HG03378 (cell line): ENCODE results near the gene FRMD6.
"Not testable (repeated sequence)": the region's sequence is repeated elsewhere in the genome, so short reads cannot be mapped to it uniquely, and the experiment has no call there.

Experiments used
- ATAC-seq: cut with Tn5 transposase; IDR thresholded peaks from one replicate; pipeline ENCODE4 v1.9.1; 2021; ENCODE audit warnings: mild to moderate bottlenecking, moderate library complexity; ENCODE audit not compliant: unreplicated experiment

Gene FRMD6

DNA sequence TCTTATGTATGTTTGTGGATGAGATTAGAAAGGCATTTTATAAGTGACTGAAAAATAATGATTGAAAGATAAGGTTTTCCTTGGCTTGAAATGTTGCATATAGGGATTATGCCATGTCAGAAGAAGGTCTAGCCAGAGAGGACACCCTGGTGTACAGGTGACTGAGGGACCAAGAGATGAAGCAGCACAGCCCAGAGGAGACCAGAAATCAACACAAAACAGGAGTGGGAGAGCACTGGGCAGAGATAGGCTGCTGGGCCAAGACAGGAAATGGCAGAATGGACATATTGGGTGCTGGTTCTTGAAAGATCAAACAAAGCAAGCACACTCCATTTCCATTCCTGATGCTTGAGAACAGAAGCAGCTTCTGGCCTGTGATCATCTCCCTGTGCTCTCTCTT is 24.4 kb upstream of the FRMD6 start:
- no peak for ATAC-seq

DNA sequence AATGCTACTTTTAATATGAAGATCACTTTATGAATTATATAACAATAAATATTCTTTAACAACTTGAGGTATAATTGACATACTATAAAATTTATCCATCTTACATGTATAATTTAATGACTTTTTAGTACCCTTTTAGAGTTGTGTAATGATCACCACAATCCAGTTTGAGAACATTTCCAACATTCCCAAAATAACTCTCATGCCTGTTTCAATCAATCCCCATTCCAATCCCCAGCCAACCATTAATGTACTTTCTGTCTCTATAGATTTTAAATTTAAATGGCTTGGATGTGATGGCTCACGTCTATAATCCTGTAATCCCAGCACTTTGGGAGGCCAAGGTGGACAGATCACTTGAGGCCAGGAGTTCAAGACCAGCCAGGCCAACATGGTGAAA is 23.5 kb upstream of the FRMD6 start:
- ATAC-seq: no peak

DNA sequence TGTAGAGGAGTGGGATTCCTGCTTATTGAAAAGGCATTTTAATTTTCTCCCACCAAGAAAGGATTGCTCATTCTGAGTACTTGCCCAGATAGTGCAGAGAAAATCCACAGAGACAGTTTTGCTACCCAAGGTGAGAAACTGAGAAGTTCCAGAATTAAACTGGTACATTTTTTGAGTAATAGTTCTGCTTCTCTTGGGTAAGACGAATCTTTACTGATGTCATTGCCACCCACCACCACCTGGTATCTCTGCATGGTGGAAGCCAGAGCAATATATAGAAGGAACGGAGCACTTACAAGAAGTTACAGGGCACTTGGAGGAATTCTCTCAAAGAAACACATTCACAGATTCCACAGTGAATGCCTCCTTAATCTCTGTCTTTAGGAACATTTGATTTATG is 20.7 kb upstream of the FRMD6 start:
- ATAC-seq: no peak

DNA sequence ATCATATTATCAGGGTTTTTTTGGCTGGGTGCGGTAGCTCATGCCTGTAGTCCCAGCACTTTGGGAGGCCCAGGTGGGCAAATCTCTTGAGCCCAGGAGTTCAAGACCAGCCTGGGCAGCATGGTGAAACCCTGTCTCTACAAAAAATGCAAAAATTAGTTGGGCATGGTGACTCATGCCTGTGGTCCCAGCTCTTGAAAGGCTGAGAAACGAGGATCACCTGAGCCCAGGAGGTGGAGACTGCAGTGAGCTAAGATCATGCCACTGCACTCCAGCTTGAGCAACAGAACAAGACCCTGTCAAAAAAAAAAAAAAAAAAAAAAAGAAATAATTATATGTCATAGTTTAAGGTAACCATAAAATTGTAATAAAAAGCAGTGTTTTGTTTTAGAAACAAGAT is 18.4 kb upstream of the FRMD6 start:
- not testable (repeated sequence) for ATAC-seq

DNA sequence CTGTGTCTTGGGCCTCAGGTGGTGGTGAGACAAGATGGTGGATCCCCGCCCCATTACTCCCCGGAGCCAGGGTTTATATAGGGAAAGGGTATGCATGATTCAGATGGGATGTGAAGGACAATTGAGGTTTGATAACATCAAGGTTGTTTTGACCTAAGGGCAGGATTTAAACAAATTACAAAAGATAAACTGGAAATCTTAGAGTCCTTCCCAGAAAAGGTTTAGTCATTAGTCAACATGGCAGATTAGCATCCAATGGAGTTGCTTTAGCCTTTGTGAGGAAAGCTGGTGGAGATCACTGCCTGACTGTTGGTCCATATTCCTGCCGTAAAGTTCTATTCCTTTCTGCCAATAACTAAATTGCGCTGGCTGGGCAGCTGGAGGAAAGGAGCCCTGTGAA is 15.6 kb upstream of the FRMD6 start:
- ATAC-seq: no peak

DNA sequence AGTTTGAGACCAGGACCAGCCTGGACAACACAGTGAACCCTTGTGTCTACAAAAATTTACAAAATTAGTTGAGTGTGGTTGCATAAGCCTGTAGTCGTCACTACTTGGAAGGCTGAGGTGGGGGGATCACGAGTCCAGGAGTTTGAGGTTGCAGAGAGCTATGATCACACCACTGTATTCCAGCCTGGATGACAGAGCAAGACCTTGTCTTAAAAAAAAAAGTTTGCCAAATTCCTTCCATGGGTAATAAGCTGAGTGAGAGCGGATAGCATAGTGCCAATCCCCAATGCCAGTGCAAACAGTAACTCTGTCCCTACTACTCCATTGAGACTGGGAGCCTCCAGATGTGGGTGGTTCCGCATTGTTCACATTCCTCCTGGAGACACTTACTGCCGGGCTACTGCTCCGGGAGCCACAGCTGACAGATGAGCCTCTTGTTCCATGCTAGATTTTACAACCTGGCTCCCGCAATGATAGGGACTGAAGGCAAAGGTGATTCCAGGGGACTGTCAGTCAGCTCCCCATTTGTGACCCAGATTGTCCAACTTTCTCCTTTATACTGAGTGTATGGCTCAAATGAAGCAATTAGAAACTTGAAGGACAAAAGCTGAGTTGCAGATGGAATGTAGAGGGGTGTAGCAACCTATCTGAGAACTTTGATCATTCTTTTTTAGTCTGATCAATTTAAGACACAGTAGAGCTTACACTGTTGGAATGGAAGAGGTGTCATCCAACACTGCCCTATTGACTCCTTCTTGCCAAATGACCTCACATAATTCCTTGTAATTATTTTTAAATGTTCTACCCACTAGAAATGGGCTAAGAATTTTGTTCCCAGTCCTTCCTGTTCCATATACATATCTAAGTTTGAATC is 13.4 kb upstream of the FRMD6 start:
- ATAC-seq: no peak

DNA sequence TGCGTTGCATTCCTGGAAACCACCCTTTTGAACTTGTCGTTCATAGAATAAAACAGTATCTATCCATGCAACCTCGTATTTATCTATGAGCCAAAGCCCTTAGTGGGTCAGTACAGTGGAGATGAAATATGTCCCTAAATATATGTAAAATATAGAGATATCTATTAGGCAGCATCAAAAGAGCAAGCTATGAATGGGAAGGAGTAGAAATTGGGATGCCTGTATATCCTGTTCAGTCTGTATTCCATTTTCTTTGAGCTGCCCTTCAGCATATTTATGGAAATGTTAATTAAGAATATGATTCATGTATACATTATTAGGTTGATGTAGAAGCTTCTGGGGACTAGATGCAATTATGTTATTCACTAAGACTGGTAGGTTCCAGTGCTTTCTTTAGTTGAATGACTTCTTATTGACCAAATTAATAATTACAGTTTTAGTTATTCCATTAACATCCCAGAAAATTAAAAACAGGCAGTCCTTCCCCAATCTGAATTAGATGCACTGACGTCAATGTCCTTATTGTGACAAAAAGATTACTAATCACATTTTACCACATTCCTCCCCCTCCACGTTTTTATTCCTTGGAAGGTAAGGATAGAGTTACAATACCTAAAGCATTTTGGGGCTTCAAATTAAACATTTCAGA is 11.9 kb upstream of the FRMD6 start:
- no peak for ATAC-seq

DNA sequence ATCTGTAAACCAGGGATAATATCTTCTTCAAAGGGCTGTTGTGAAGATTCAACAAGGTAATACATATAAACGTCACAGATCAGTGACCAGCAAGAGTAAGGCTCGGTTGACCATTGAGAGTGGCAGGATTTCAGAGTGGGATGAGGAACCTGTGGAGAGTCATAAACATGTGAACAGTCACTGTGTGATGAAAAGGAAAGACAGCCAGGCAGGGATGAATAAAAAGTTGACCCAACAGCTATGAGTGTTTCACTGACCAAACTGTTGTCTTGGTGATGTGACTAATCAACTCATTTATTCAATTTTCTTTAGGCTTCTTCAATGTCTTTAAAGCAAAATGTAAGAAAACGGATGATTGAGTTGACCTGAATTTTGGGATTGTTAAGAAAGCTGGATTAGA is 8.6 kb upstream of the FRMD6 start:
- ATAC-seq: no peak

DNA sequence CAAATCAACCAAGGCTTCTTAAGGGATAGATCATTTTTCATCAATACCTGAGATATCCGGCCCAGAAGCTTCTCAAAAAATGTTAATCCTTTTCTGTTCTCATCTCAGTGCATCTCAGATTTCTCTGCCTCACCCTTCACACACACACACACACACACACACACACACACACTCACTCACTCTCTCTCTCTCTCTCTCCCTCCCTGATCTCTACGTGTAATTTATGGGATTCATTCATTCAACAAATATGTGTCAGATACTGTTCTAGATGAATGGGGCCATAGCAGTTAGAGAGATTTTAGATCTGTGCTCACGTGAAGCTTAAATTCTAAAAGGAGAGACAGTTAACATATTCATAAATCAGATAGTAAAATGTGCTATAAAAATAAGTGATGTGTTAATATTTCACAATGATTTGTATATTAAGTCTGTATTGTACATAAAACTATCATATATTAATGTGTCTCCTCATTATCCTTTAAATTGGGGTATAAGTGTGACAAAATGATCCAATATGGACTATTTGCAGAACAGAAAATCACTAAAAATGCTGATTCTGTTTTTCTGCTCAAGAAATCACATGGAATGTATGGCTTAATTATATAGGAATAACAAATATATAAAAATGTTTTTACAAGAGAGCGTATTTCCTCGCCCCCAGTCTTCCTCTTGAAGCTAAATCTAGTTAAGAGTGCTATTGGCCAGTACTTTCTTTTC is 7.3 kb upstream of the FRMD6 start:
- ATAC-seq: no peak

DNA sequence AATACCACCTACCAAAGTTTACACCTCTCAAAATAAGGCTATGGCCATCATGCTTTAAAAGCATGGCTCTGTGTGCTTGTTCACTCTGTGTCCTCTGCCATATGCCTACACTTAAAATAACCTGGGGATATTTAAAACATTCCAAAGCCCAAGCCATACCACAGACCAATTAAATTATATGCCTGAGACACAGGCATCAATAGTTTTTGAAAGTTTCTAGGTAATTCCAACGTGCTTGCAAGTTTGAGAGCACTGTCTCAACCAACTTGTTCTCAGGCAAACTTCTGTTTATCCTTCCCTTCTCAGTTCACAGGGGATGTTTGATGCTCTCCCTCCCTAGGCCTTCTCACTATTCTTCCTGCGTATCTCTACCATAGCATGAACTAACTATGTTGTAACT is 3.4 kb upstream of the FRMD6 start:
- ATAC-seq: no peak

DNA sequence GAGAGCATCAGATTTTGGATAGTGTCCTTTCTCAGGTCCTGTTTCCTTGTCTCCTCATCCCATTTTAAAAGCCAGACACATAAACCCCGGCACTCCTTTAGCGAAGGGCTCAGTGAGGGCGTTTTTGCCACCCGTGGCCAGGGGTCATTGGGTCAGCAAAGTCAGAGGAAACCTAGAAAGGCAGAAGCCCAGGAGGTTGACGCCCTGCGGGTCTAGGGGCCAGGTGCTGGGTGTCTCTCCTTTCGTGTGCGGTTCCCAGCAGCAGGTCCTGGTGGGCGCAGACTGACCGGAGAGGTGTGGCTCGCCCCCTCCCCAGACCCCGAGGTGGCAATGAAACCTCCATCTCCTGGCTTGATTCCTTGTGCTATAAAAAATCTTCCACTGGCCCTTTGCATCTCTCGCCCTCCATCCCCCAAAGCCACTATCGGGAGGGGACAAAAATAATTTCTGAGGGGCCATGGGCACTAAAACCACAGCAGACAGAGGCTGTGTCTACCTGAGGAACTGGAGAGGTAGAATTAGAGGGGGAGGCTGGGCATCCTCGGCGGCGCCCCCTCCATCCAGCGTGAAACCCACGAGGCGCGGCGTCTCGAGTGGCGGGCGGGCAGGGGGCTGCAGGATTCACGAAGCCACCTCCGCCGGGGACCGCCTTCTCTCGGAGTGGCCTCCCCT is 858 bp upstream of the FRMD6 start:
- no peak for ATAC-seq

DNA sequence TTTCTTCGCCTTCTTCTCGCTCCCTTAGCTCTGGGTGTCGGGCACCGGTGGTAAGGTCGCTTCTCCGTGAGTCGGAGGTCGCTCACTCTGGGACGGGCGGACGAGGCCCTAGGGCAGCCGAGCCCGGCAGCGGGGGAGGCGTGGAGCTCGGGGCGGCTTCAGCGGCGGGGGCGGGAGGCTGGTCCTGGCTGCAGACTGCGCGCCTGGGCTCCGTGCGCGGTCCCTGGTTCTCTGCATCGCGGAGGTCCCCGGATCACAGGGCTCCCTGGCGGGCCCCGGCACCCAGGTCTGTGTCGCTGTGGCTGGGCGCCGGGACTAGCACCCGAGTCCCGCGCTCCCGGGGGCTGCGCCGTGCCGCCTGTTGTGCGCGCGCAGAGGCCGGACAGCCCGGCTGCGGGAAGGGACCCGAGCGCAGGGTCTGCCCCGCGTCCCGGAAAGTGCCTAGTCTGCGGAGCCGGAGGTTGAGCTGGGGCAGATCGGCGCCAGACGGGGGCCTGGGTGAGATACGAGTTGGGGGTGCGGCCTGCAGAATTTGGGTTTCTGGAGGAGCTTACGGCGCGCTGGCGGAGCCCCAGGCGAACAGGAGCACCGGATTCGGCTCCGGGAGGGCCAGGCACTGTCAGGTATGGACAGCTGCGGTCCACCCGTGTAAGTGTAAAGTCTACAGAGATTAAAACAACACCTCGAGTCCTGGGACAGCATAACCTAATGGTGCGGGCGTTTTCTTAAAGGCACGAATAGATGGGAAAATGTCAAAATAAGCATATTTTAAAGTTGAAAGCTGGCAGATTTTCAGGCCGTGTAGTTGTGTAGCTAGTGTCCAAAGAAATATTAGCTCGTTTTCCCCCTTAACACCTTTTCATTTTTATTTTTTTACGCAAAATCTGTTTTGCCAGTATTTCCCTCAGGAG is 713 bp downstream of the FRMD6 start:
- ATAC-seq: peak; percentile 40

DNA sequence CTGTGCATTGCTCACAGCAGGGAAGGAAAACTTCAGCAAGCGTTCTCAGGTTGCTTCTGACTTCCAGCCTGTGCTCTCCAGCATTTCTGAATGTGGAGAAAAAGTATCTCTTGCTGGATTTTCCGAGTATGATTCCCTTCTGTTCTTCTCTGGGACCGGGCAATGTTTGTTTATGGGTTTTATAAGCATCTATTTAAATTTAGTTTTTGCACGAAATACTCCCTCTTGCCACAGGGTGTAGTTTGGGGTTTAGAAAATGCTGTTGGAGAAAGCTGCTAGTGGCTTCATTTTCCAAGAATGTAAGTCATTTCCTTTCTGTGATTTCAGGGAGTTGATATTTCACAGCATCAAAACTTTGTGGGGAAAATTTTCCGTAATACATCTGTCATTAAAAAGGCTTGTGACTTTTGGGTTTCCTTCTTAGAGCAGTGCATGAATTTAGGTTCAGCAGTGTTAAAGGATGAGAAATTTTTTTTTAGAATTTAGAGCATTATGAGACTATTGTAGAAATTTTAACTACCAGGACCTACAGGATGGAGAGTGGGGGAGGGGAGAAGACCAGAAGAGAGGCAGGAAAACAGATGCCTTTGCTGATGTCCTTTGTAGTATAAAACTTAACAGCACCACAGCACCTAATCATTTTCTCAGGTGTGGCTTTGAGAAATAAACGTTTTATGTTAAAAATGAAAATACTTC is 1.5 kb downstream of the FRMD6 start:
- no peak for ATAC-seq

DNA sequence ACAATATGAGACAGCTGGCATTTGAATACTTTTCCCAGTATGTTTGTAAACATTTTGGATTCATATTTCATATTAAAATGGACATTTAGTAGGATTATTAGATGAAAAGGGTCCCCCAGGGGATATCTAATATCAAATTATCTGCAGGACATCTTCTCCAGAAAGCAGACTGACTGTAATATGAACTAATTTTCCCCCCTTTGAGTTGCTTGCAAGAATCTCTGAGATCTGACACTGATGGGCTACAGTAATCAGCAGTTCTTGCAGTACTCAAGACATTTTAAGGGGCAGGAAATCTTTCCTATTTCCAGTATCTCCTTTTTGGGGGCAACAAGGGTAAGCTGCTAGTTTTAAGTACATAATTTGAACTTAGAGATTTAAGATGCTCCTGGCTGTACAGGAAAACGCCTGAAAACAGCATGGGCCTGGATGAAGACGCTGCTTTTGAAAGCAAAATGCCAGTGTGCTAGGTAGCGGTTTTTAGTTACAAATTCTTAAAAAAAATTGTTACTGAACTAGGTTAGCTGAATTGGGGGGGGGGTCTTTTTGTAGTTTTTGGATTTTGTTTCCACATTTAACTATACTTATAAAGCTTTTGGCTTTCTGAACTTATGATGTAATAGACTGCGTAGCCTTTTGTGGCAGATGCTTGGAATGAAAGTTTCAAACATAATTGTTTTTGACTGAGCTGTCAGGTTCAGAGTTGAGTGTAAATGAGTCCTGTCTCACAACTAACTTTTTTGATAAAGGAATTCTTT is 2.2 kb downstream of the FRMD6 start:
- ATAC-seq: no peak

DNA sequence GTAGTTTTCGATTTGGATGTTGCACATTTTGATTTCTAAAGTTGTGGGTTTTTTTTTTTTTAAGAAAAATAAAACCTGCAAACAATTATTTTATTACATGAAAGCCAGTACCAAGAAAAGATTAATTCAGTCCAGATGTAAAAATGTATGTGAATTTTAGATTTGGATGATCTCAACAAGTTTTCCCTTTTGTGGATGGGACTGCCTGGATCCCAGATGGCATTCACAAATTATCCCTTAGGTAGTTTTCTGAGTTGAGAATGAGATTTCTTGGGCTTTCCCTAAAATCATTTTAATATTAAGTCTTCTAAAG is 2.8 kb downstream of the FRMD6 start:
- no peak for ATAC-seq

DNA sequence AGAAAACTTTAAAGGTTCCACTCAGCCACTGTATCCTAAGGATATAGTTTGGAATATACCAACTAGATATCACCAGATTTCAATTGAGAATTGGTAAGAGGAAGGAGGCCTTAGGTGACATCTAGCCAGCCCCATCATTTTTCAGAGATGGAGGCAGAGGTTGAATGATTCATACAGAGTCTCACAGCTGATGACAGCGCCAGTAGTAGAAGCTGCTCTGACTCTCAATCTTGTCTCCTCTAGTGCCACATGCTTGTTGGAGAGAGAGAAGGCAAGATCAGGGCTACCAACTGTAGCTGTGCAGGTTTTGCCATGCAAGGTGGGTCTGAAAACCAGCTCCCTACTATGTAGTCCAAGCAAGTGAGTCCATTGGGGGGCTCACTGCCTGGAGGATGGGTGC is 6.1 kb downstream of the FRMD6 start:
- no peak for ATAC-seq

DNA sequence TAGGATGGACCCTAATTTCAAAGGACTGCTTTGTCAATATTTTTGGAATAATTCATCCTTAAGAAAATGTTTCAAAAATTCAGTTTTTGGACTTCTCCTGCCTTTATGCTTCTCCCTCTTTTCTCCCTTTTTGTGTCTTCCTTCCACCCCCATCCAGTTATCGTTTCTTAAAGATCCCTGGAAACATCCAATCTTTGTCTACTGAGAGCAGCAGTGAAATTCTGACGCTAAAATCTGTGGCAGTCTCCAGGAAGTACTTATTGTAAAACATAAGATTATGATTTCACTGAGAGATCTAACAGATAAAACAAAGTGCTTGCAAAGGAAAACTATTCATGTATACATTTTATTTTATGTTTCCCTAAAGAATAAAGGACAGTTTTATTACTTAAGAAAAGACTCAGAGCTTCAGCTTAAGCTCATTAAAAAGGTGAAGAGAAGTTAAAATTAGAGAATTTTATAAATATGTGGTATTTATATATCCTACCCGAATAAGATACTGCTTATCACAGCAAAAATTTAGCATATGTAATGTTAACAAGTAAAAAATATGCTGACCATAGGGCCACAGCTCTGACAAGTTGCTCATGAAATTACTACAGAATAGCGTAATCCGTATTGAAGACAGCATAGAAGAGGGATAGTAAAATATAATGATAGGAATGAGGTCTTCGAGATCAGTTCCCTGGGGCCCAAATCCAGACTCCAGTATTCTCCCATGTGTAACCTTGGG is 6.9 kb downstream of the FRMD6 start:
- no peak for ATAC-seq

DNA sequence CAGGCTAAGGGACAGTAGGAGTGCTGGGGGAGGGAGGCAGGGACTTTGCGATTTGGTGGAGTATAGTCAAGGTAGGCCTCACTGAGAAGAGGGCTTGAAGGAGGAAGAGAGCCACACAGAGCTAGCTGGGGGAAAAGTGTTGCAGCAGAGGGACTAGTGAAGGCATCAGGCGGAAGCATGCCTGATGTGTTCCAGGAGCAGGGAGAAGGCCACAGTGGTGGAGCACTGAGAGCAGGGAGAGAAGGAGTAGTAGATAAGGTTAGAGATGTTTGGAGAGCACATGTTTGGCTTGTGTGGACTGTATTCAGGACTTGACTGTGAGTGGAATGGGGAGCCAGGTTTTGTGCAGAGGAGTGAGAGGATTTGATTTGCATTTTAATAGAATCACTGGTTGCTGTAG is 9.0 kb downstream of the FRMD6 start:
- ATAC-seq: no peak

DNA sequence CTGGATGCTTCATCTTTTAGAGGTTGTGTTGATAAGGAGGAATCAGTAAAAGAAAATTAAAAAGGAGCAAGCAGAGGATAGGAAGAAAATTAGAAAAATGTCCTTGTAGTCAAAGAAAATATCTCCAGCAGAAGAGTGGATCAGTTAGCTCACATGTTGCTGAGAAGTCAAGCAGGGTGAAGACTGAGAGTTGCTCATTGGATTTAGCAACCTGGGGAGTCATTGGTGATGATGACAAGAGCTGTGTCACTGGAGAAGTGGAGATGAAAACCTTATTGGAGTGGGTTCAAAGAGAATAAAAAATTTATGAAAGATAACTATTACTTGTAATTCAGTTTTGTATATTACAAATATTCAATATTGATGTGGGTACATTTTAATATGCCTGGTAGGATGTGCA is 9.8 kb downstream of the FRMD6 start:
- no peak for ATAC-seq
